ENCODE measurements around the gene TTC7B.

DNA sequence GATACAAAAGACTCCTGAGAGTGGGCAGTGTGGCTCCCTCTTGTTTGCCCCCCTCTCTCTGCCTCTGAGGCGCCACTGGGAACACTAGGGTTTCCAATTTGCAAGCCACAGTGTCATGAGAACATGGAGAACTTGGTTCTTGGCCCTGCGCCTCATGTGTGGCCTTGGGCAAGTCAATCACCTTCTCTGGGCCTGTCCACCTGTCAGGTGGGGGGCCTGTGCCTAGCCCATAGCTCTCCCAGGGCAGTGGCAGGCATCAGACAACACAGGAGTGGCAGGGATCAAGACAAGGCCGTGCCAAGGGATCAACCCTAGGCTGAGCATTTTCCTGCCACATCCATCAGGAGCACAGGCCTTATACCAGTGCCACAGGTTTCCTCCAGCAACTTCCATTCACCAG, 234.1 kb downstream of the TTC7B start:
- TF ChIP-seq POLR2AphosphoS5 (IDR thresholded peaks at IDR 0.05), result no peak
- TF ChIP-seq POLR2A (IDR thresholded peaks at IDR 0.05), result no peak
- TF ChIP-seq, protein P1, sequence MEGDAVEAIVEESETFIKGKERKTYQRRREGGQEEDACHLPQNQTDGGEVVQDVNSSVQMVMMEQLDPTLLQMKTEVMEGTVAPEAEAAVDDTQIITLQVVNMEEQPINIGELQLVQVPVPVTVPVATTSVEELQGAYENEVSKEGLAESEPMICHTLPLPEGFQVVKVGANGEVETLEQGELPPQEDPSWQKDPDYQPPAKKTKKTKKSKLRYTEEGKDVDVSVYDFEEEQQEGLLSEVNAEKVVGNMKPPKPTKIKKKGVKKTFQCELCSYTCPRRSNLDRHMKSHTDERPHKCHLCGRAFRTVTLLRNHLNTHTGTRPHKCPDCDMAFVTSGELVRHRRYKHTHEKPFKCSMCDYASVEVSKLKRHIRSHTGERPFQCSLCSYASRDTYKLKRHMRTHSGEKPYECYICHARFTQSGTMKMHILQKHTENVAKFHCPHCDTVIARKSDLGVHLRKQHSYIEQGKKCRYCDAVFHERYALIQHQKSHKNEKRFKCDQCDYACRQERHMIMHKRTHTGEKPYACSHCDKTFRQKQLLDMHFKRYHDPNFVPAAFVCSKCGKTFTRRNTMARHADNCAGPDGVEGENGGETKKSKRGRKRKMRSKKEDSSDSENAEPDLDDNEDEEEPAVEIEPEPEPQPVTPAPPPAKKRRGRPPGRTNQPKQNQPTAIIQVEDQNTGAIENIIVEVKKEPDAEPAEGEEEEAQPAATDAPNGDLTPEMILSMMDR (IDR thresholded peaks at IDR 0.05), result no peak
- no peak for TF ChIP-seq EP300 (IDR thresholded peaks at IDR 0.05)
